Stimulated activated CD4-positive, alpha-beta T cell treated with anti-CD3 and anti-CD28 coated beads, Interleukin-1b, Interleukin-23, amount 100 ng/mL, for 1 hour (primary cell): Measurements from ENCODE around the gene LRRC17.

ENCODE experiments used
- DNase-seq, 2 donors: peaks; one replicate each; pipeline ENCODE4 v3.0.0-alpha.2; 2020; ENCODE audit warnings: low read depth in 2 of 2

LRRC17 gene

DNA sequence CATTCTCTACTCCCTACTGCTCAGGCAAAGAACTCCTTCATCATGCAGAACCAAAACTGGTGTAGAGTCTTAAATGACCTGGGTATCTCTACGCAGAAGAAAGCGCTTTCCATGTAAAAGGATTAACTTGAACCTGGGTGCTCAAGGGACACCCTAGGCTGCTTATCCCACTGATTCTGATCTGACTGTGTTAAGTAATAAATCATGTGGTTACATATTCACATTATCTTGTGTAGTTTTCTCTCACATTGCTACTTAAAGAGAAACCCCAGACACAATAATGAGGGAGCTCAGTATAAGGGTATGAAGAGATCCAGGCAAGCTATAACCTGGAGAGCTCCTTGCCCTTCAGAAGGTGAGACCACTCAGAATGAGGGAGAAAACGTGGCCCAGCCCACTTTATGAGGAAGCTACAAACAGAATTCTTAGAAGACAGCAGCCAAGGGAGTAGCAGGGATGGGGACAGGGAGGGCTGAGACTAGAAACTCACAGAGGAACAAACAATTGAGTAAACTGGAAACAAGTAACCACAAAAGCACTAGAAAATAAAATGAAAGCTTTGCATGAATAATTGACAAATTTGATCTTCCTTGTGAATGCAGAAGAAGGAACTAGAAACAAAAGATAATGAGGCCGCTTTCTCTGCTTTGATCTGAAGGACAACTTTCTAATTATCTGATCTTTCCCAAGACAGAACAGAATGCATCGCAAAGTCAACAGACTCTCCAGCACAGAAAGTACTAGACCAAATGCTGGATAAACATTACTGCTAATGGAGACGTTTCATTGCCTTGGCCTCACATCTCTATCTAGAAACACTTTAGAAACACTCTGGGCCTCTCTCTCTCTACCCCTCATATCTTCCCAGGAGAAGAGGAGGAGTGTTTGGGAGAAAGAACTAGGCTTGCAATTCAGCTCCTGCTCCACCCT lies 76.1 kb downstream of the LRRC17 start:
- no peak for DNase-seq

DNA sequence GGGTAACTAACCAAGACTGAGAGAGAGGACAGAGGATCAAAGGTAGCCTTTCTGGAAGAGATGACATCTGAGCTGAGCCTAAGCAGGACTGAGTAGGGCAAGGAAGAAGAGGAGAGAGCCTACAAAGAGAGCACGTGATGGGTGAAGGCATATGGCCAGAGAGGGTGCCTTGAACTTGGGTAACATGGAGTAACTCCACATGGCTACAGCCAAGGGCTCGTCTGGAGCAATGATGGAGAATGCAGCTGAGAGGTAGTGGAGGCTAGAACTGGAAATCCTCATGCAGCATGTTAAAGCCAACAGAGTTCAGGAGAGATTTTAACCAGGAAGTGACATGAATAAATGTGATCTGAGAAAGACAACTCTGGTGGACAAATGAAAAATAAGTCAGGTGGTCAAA lies 77.8 kb downstream of the LRRC17 start:
- DNase-seq = no peak

- DNase-seq = no peak
Measured at GRCh38 chr7:102991077-102991539, 78.3 kb downstream of the LRRC17 start.

DNA sequence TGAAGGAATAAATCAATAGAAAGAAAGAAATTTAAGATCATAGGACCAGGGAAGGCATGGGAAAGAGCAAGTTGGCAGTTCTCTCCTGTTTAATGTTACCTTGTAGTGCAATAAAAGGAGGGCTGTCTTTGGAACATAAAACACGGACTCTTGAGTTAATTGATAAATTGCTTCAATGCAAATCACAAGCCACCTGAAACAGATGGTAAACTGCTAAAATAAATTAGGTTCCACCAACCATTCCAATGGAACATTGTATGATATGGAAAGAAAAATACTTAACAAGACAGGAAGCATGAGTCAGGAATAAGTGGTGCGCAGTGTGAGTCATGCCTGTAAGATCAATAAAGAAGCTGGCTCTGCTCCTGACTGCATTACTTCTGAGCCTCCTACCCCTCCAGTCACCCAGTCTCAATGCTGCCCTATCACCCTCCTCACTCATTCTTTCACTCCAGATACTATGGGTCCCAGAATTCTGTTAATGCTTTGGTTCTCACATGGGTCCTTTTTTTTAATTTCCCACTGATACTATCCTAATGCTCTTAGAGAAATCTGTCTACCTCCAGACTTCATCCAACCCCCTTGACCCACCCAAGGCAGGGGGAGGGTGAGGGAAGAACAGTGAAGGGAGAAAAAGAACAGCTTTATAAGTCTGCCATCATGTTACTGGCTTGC lies 78.9 kb downstream of the LRRC17 start:
- no peak for DNase-seq

DNA sequence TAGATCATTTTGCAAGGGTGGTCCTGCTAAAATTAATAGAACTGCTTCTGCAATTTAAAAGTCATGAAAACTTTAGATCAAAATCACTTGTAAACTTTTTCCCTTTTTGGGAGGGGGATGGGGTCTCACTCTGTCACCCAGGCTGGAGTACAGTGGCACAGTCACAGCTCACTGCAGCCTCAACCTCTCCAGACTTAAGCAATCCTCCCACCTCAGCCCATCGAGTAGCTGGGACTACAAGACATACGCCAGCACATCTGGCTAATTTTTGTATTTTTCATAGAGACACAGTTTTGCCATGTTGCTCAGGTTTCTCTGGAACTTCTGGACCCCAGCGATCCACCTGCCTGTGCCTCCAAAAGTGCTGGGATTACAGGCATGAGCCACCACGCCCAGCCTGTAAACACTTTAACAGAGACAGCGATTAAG lies 79.7 kb downstream of the LRRC17 start:
- no peak for DNase-seq

DNA sequence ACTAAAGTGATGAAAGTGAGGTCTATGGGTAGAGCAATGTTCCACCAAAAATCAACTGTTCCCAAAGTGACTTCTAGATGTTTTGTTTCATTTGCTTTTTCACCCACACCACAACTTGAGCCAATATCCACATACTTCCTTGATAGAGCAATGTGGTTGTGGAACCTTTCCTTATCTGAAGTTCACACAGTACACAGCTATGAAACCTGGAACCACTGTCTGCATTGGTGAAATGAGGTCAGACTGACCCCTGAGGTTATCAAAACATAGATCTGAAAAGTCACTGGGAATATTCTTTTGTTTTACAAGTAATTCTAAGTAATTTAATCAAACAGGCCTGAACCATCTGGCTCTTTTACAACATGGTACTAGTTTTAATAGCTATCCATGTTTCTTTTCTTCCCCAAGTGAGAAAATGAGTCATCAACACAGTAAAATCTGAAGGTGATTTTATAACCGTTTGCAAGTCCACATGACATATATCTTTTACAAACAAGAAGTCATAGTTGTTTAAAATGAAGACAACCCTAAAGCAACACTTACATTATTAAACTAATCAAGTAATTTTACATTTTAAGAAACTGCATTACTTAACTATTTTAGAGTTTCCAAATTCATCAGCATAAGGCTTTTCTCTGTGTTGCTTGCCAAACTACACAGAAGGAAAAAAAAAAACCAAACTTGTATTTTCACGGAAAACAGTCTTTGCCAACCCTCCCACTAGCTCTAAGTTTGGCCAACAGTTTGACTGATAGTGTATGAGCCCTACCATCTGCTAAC lies 80.3 kb downstream of the LRRC17 start:
- no peak for DNase-seq

GRCh38 chr7:102993718-102994029 lies 80.9 kb downstream of the LRRC17 start:
- DNase-seq = no peak

DNA sequence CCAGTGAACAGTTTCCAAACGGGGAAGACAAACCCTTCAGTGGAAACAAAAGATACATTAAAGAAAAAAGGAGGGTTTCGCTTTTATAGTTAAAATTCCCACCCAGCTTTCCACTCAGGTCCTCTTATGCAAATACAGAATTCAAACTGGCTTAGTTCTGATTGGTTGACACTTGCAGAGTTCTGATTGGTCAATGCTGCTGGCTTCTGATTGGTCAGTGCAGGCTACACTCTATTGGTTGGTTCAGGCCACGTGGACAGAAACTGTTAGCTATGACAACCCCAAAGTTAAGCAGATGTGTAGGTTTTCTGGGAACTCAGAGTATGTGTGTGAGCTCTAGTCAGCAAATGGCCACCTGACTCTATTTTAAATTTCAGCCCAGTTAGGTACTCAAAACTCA lies 81.8 kb downstream of the LRRC17 start:
- DNase-seq = no peak
